CD4-positive, alpha-beta T cell treated with Interleukin-15 for 4 hours (primary cell): Measurements from ENCODE around the gene TRAF2.

Experiments
- DNase-seq: peaks from one replicate; pipeline ENCODE4 v3.0.0-alpha.2; 2020; ENCODE audit warnings: low spot score

The TRAF2 gene

GRCh38 chr9:136913701-136914438 lies 27.6 kb downstream of the TRAF2 start:
- no peak for DNase-seq

GRCh38 chr9:136915632-136916329 lies 29.5 kb downstream of the TRAF2 start:
- DNase-seq = no peak

GRCh38 chr9:136916330-136917184 lies 30.2 kb downstream of the TRAF2 start:
- DNase-seq = no peak

GRCh38 chr9:136917902-136918301 lies 31.6 kb downstream of the TRAF2 start:
- no peak for DNase-seq

GRCh38 chr9:136920069-136920468 lies 33.8 kb downstream of the TRAF2 start:
- DNase-seq = no peak

- DNase-seq = no peak
Measured at GRCh38 chr9:136920734-136921231, 34.5 kb downstream of the TRAF2 start.

GRCh38 chr9:136921307-136921706 lies 35.0 kb downstream of the TRAF2 start:
- no peak for DNase-seq

GRCh38 chr9:136921718-136922117 lies 35.4 kb downstream of the TRAF2 start:
- no peak for DNase-seq

- DNase-seq = no peak
Measured at GRCh38 chr9:136922540-136922939, 36.2 kb downstream of the TRAF2 start.

- no peak for DNase-seq
Measured at GRCh38 chr9:136923881-136924280, 37.6 kb downstream of the TRAF2 start.

GRCh38 chr9:136925414-136926153 lies 39.3 kb downstream of the TRAF2 start:
- DNase-seq = no peak

GRCh38 chr9:136926154-136926704 lies 39.9 kb downstream of the TRAF2 start:
- DNase-seq = no peak

- DNase-seq = no peak
Measured at GRCh38 chr9:136926749-136927148, 40.4 kb downstream of the TRAF2 start.

GRCh38 chr9:136927343-136928271 lies 41.3 kb downstream of the TRAF2 start:
- DNase-seq = no peak

GRCh38 chr9:136928591-136928990 lies 42.3 kb downstream of the TRAF2 start:
- no peak for DNase-seq

GRCh38 chr9:136930014-136930413 lies 43.7 kb downstream of the TRAF2 start:
- no peak for DNase-seq

- DNase-seq = no peak
Measured at GRCh38 chr9:136931611-136932130, 45.4 kb downstream of the TRAF2 start.

GRCh38 chr9:136934277-136934676 lies 48.0 kb downstream of the TRAF2 start:
- no peak for DNase-seq

- no peak for DNase-seq
Measured at GRCh38 chr9:136935651-136936050, 49.3 kb downstream of the TRAF2 start.

GRCh38 chr9:136936645-136937170 lies 50.4 kb downstream of the TRAF2 start:
- DNase-seq = no peak
